Measurements from ENCODE around the gene BIRC7. TPM values are rescaled to one million over a fixed set of nuclear protein-coding genes. Genes with fewer than 3 reads are reported as not detected.

The BIRC7 gene
- total RNA-seq, 1 donor from 2014 or later = not detected

- ATAC-seq (ENCODE audit: low read depth) = no peak
- no peaks in the 10 kb centered on the region for H3K27me3 Mint-ChIP-seq
- intact Hi-C loops (cut with micrococcal nuclease) = no loop called here
- POLR2A ChIA-PET = no interaction called here
- DNase-seq = no peak
- H3K4me3 Mint-ChIP-seq = no peak overlapping the region
- H3K4me1 Mint-ChIP-seq = no peaks in the 10 kb centered on the region
- CTCF ChIA-PET = no interaction called here
- no peak for TF ChIP-seq CTCF (IDR thresholded peaks at IDR 0.05)
- no peak overlapping the region for H3K27ac Mint-ChIP-seq
- H3K36me3 Mint-ChIP-seq (ENCODE audit: low read depth) = peaks cover 57% of the 10 kb centered on the region
- H3K9me3 Mint-ChIP-seq = no peaks in the 10 kb centered on the region
These were observed 48.4 kb downstream of the BIRC7 start for GRCh38 chr20:63284083-63284440.

- no peak for TF ChIP-seq CTCF (IDR thresholded peaks at IDR 0.05)
- H3K36me3 Mint-ChIP-seq (ENCODE audit: low read depth) = peaks cover 53% of the 10 kb centered on the region
- no peak overlapping the region for H3K4me3 Mint-ChIP-seq
- ATAC-seq (ENCODE audit: low read depth) (no peak), DNase-seq (no peak)
- H3K27me3 Mint-ChIP-seq = no peaks in the 10 kb centered on the region
- no peaks in the 10 kb centered on the region for H3K9me3 Mint-ChIP-seq
- H3K27ac Mint-ChIP-seq = peak overlapping the region; percentile 50
- intact Hi-C loops (cut with micrococcal nuclease) = no loop called here
- CTCF ChIA-PET = no interaction called here
- no peaks in the 10 kb centered on the region for H3K4me1 Mint-ChIP-seq
- POLR2A ChIA-PET = no interaction called here
These were observed 48.8 kb downstream of the BIRC7 start for GRCh38 chr20:63284544-63284949.

DNA sequence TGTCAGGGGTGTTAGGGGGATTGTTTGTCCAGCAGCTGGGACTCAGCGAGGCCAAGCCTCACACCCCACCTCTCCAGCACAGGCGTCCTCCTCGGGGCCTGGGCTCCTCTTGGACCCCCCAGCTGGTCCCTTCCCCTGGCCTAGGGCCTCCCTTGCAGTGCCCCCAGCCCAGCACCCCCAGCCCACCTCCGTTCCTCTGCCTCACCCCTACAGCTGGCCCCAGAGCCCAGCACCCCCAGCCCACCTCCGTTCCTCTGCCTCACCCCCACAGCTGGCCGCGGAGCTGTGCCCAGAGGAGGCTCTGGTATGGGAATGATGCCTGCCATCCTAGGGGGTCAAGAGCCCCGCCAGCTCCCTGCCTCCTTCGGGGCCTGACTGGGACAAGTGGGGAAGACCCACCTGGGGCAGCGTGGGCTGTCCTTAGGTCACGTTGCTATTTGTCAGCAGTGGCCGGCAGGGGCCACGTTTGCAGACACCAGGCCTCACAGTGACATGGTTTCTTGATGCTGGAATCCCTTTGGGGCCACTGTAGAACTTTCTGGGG is 49.3 kb downstream of the BIRC7 start:
- ChIA-PET POLR2A (no interaction called here), CTCF (no interaction called here)
- Mint-ChIP-seq H3K9me3 (no peaks in the 10 kb centered on the region), H3K36me3 (ENCODE audit: low read depth) (peaks cover 52% of the 10 kb centered on the region), H3K4me1 (no peaks in the 10 kb centered on the region), H3K27ac (no peak overlapping the region), H3K4me3 (no peak overlapping the region), H3K27me3 (no peaks in the 10 kb centered on the region)
- DNase-seq (no peak), ATAC-seq (ENCODE audit: low read depth) (no peak)
- TF ChIP-seq CTCF (IDR thresholded peaks at IDR 0.05) = no peak
- intact Hi-C loops (cut with micrococcal nuclease) = no loop called here

DNA sequence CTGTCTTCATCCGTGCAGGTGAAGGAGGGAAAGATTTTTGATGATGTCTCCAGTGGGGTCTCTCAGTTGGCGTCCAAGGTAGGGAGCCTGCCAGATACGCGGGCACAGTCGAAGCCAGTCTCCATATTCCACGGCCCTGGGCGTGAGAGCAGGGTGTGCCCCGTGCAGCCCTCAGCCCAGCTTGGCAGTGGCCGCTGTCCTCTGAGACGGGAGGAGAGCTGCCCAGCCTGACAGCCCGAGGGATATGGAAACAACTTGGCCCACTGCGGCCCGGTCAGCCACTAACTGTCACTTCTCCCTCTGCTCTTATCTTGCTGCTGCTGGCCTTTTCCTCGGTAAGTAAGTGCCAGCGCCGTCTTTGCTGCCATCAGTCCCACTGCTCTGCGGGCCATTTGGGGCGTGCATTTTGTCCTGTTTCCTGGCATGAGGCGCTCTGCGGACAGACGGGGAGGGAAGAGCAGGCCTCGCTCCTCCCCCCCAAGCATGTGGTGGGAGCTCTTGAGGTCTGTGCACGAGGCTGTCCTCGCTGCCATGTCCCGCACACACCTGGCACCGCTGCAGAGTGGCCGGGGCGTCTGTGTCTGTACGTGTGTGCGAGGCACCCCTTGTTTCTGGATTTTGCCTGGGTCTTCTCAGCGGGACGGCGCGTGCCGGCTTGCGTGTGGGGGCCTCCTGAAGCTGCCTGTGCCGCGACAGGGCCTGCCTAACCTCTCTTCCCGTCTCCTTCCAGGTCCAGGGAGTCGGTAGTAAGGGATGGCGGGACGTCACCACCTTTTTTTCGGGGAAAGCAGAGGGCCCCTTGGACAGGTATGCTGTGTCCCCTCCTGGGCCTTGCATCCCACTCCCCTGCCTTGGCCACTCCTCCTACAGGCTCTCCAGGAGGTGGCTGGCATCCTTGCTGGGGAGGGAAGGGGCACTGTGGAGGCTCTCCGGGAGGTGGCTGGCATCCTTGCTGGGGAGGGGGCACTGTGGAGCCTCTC is 50.2 kb downstream of the BIRC7 start:
- CTCF ChIA-PET = no interaction called here
- TF ChIP-seq CTCF (IDR thresholded peaks at IDR 0.05) = no peak

GRCh38 chr20:63286781-63287696 is 51.3 kb downstream of the BIRC7 start:
- Mint-ChIP-seq H3K36me3 (ENCODE audit: low read depth) (peaks cover 38% of the 10 kb centered on the region), H3K9me3 (no peaks in the 10 kb centered on the region)
- POLR2A ChIA-PET = no interaction called here

More for the DNA sequence above, 50.2 kb downstream of the BIRC7 start:
- H3K4me1 Mint-ChIP-seq = no peaks in the 10 kb centered on the region
- intact Hi-C loops (cut with micrococcal nuclease) = no loop called here
- no peak overlapping the region for H3K4me3 Mint-ChIP-seq
- DNase-seq = no peak
- no peaks in the 10 kb centered on the region for H3K27me3 Mint-ChIP-seq
- H3K36me3 Mint-ChIP-seq (ENCODE audit: low read depth) = peaks cover 43% of the 10 kb centered on the region
- no peak overlapping the region for H3K27ac Mint-ChIP-seq
- H3K9me3 Mint-ChIP-seq = no peaks in the 10 kb centered on the region
- POLR2A ChIA-PET = no interaction called here
- no peak for ATAC-seq (ENCODE audit: low read depth)

More at GRCh38 chr20:63286781-63287696, 51.3 kb downstream of the BIRC7 start:
- CTCF ChIA-PET = no interaction called here
- Mint-ChIP-seq H3K4me1 (no peaks in the 10 kb centered on the region), H3K27me3 (no peaks in the 10 kb centered on the region), H3K4me3 (no peak overlapping the region), H3K27ac (no peak overlapping the region)
- intact Hi-C loops (cut with micrococcal nuclease) = no loop called here
- ATAC-seq (ENCODE audit: low read depth) (no peak), DNase-seq (no peak)
- no peak for TF ChIP-seq CTCF (IDR thresholded peaks at IDR 0.05)

Data from activated B cell treated with CpG ODN at 0.5 μM for 24 hours (primary cell).